IMR-90 (cell line): ENCODE results near the gene PCNP. TPM values are rescaled to one million over a fixed set of nuclear protein-coding genes. Genes with fewer than 3 reads are reported as not detected.

Experiments used
- ATAC-seq: fragments of 200-7000 bp; cut with Tn5 transposase; 2 replicates; pipeline ENCODE4 v1.9.1; 2020; ENCODE audit warnings: low read depth, mild to moderate bottlenecking, moderate library complexity
- BruUV-seq: library from RNA; stranded (reverse); fragments of 400-500 nt; replicated peaks from 2 replicates; lab custom pipeline; 2021; lab: Mats Ljungman, UMichigan
- CTCF ChIA-PET: fragments of 300-600 bp; formaldehyde crosslinking; extraction: SDS; loops from one replicate; lab custom pipeline; 2021; ENCODE audit warnings: antibody characterized with exemption; lab: Yijun Ruan, JAX
- POLR2A ChIA-PET: fragments of 300-600 bp; sonication (Branson Sonifier 250); formaldehyde crosslinking; loops from one replicate; lab custom pipeline; 2022; ENCODE audit warnings: antibody characterized with exemption; ENCODE audit not compliant: unreplicated experiment; lab: Charles Lee
- DNase-seq: peaks from one replicate; pipeline ENCODE4 v3.0.0; 2013
- H2AFZ ChIP-seq: replicated peaks from 2 replicates; pipeline ENCODE3; 2013; ENCODE audit warnings: low read length, mild to moderate bottlenecking; ENCODE audit not compliant: poor library complexity
- H2AK5ac ChIP-seq: 2 replicates; pipeline ENCODE4 v1.6.1; 2013; ENCODE audit warnings: low read depth, low read length, inconsistent platforms
- H2AK9ac ChIP-seq: replicated peaks from 2 replicates; pipeline ENCODE3; 2013; ENCODE audit warnings: mild to moderate bottlenecking, low read depth, low read length, moderate library complexity; ENCODE audit not compliant: poor library complexity
- H2BK120ac ChIP-seq: 2 replicates; pipeline ENCODE4 v1.6.1; 2013; ENCODE audit warnings: low read depth, low read length, inconsistent platforms
- H2BK15ac ChIP-seq: 3 replicates; pipeline ENCODE4 v1.6.1; 2013; ENCODE audit warnings: low read depth, low read length, inconsistent platforms
- H2BK20ac ChIP-seq: 2 replicates; pipeline ENCODE4 v1.6.1; 2013; ENCODE audit warnings: low read depth, mild to moderate bottlenecking, inconsistent platforms, low read length, moderate library complexity
- H2BK5ac ChIP-seq: 2 replicates; pipeline ENCODE4 v1.6.1; 2013; ENCODE audit warnings: mild to moderate bottlenecking, low read depth, low read length, inconsistent platforms; ENCODE audit not compliant: poor library complexity, severe bottlenecking
- H3K14ac ChIP-seq: replicated peaks from 2 replicates; pipeline ENCODE4 v1.6.1; 2013; ENCODE audit warnings: low read depth, low read length, inconsistent platforms
- H3K18ac ChIP-seq: 2 replicates; pipeline ENCODE4 v1.6.1; 2013; ENCODE audit warnings: low read depth, low read length, control low read depth
- H3K23ac ChIP-seq: 2 replicates; pipeline ENCODE4 v1.6.1; 2013; ENCODE audit warnings: low read depth, low read length, inconsistent platforms
- H3K27ac ChIP-seq: 2 replicates; pipeline ENCODE4 v1.5.1; 2013; ENCODE audit warnings: mild to moderate bottlenecking, control low read depth, low read length; ENCODE audit not compliant: insufficient read depth
- H3K27me3 ChIP-seq: 2 replicates; pipeline ENCODE4 v1.6.1; 2013; ENCODE audit warnings: low read length; ENCODE audit not compliant: control insufficient read depth, insufficient read depth
- H3K36me3 ChIP-seq: 2 replicates; pipeline ENCODE4 v1.6.1; 2013; ENCODE audit warnings: low read length, mixed read lengths; ENCODE audit not compliant: control insufficient read depth, insufficient read depth
- H3K4ac ChIP-seq: 2 replicates; pipeline ENCODE4 v1.6.1; 2013; ENCODE audit warnings: low read depth, low read length, inconsistent platforms
- H3K4me1 ChIP-seq: 2 replicates; pipeline ENCODE4 v1.6.1; 2013; ENCODE audit warnings: low read length, mixed read lengths; ENCODE audit not compliant: control insufficient read depth, insufficient read depth
- H3K4me2 ChIP-seq: 2 replicates; pipeline ENCODE4 v1.6.1; 2013; ENCODE audit warnings: low read depth, mild to moderate bottlenecking, control low read depth, low read length, moderate library complexity
- H3K4me3 ChIP-seq: 2 replicates; pipeline ENCODE4 v1.5.1; 2013; ENCODE audit warnings: low read depth, mild to moderate bottlenecking, control low read depth, low read length, moderate library complexity; ENCODE audit not compliant: insufficient read depth
- H3K56ac ChIP-seq: 2 replicates; pipeline ENCODE4 v1.6.1; 2013; ENCODE audit warnings: low read length, inconsistent platforms; ENCODE audit not compliant: insufficient read depth; ENCODE audit errors: extremely low read depth
- H3K79me1 ChIP-seq, 2 experiments: 2 replicates each; pipeline ENCODE4 v1.6.1; 2013; ENCODE audit warnings: low read length in 2 of 2, inconsistent platforms in 1 of 2, low read depth in 1 of 2
- H3K9ac ChIP-seq: 2 replicates; pipeline ENCODE4 v1.6.1; 2013; ENCODE audit warnings: low read depth, low read length, control low read depth
- H3K9me1 ChIP-seq: 2 replicates; pipeline ENCODE4 v1.6.1; 2013; ENCODE audit warnings: low read length, inconsistent platforms; ENCODE audit not compliant: insufficient read depth
- H3K9me3 ChIP-seq: 2 replicates; pipeline ENCODE4 v1.6.1; 2013; ENCODE audit warnings: low read length; ENCODE audit not compliant: control insufficient read depth, insufficient read depth
- H4K20me1 ChIP-seq: 2 replicates; pipeline ENCODE4 v1.6.1; 2013; ENCODE audit warnings: low read length, inconsistent platforms; ENCODE audit not compliant: insufficient read depth
- H4K5ac ChIP-seq: 2 replicates; pipeline ENCODE4 v1.6.1; 2013; ENCODE audit warnings: mild to moderate bottlenecking, low read depth, low read length, control low read depth
- H4K8ac ChIP-seq, 2 experiments: 2 replicates each; pipeline ENCODE4 v1.6.1; 2013; ENCODE audit warnings: low read depth in 2 of 2, low read length in 2 of 2, control low read depth in 1 of 2, inconsistent platforms in 1 of 2
- H4K91ac ChIP-seq: 2 replicates; pipeline ENCODE4 v1.6.1; 2013; ENCODE audit warnings: low read depth, low read length, inconsistent platforms; ENCODE audit not compliant: insufficient read depth
- BHLHE40 ChIP-seq: fragments of 150-350 bp; IDR thresholded peaks from 2 replicates; pipeline ENCODE4 v1.6.1; 2016; ENCODE audit warnings: mild to moderate bottlenecking, low read depth, low read length
- CEBPB ChIP-seq: IDR thresholded peaks from 2 replicates; pipeline ENCODE4 v1.6.1; 2012; ENCODE audit warnings: low read depth, low read length, improper control_type of control experiment
- CHD1 ChIP-seq: IDR thresholded peaks from 2 replicates; pipeline ENCODE4 v1.6.1; 2012; ENCODE audit warnings: low read depth, low read length, improper control_type of control experiment
- ELK1 ChIP-seq: fragments of 150-350 bp; IDR thresholded peaks from 2 replicates; pipeline ENCODE4 v1.6.1; 2016; ENCODE audit warnings: low read depth, mild to moderate bottlenecking, low read length, moderate library complexity, borderline replicate concordance
- FOS ChIP-seq: fragments of 150-350 bp; IDR thresholded peaks from 2 replicates; pipeline ENCODE4 v1.6.1; 2016; ENCODE audit warnings: low read depth, low read length
- MXI1 ChIP-seq: IDR thresholded peaks from 2 replicates; pipeline ENCODE4 v1.6.1; 2012; ENCODE audit warnings: low read depth, mild to moderate bottlenecking, low read length, moderate library complexity, borderline replicate concordance
- NFE2L2 ChIP-seq: fragments of 150-350 bp; IDR thresholded peaks from 2 replicates; pipeline ENCODE4 v1.6.1; 2016; ENCODE audit warnings: low read depth, mild to moderate bottlenecking, low read length
- POLR2A ChIP-seq: IDR thresholded peaks from 2 replicates; pipeline ENCODE4 v1.6.1; 2012; ENCODE audit warnings: mild to moderate bottlenecking, low read depth, low read length
- RAD21 ChIP-seq: IDR thresholded peaks from 2 replicates; pipeline ENCODE4 v1.6.1; 2012; ENCODE audit warnings: low read length, improper control_type of control experiment
- SMC3 ChIP-seq: fragments of 150-350 bp; IDR thresholded peaks from 2 replicates; pipeline ENCODE4 v1.6.1; 2016; ENCODE audit warnings: low read depth, mild to moderate bottlenecking, antibody characterized with exemption, low read length, moderate library complexity
- USF2 ChIP-seq: fragments of 150-350 bp; IDR thresholded peaks from 2 replicates; pipeline ENCODE4 v1.6.1; 2017; ENCODE audit warnings: mild to moderate bottlenecking, antibody characterized with exemption, low read length, low read depth
- WGBS, 2 experiments: methylation state at CpG; one replicate each; pipeline versions ENCODE4 v1.1.5 to v1.1.7; 2013; ENCODE audit warnings: missing lambda C conversion rate in 2 of 2; ENCODE audit not compliant: insufficient read length in 1 of 2; ENCODE audit errors: extremely low coverage in 2 of 2; 5-methylcytosine and 5-hydroxymethylcytosine counted together
- dilution Hi-C: fragments of 300-500 bp; cut with HindIII; formaldehyde crosslinking; loops from one replicate; pipeline ENCODE4 v1.14.3; 2018; ENCODE audit warnings: low sequenced_read_pairs; ENCODE audit not compliant: unreplicated experiment
- in situ Hi-C: fragments of 300-500 bp; cut with MboI; formaldehyde crosslinking; loops from 3 replicates; pipeline ENCODE4 v1.14.3; 2019; ENCODE audit warnings: low sequenced_read_pairs, inconsistent platforms, mixed read lengths
- intact Hi-C: fragments of 100-400 bp; cut with micrococcal nuclease; formaldehyde crosslinking; loops from 2 replicates; pipeline ENCODE4 v1.10.0; 2022
- polyA plus RNA-seq, 3 experiments: library from polyadenylated mRNA; depleted of rRNA; stranded (reverse); fragments of >200 nt; gene quantifications; 2 replicates each; pipeline ENCODE4 v1.2.3, GENCODE V29; 2012; ENCODE audit warnings: low replicate concordance in 1 of 3
- total RNA-seq: library from RNA; depleted of rRNA; stranded (reverse); fragments of >200 nt; gene quantifications from 2 replicates; pipeline ENCODE4 v1.2.3, GENCODE V29; 2012
- TF ChIP-seq, protein P1 (sequence below): conservative IDR thresholded peaks from 2 replicates; pipeline ENCODE4 v1.5.1; 2012; ENCODE audit warnings: mild to moderate bottlenecking, low read depth, low read length, improper control_type of control experiment

The PCNP gene
- total and polyA plus RNA-seq, 2 of the 4 experiments (the other 2 are of a cell fraction) = 34.6 to 53.2 TPM

- no peak overlapping the region for H3K4me3 ChIP-seq
- BruUV-seq = no TSS peak
- no peak overlapping the region for H3K27ac ChIP-seq
- no peak overlapping the region for H2AK9ac ChIP-seq
- no peak overlapping the region for H4K91ac ChIP-seq
- H3K79me1 ChIP-seq = no peaks in the 10 kb centered on the region
- ATAC-seq = no peak
- H3K23ac ChIP-seq = no peak overlapping the region
- H4K5ac ChIP-seq = no peak overlapping the region
- H4K20me1 ChIP-seq = no peaks in the 10 kb centered on the region
- no peak overlapping the region for H2BK15ac ChIP-seq
- H3K9me1 ChIP-seq = no peaks in the 10 kb centered on the region
- dilution Hi-C loops (no loop called here), intact Hi-C loops (no loop called here), in situ Hi-C loops (no loop called here)
- H2AFZ ChIP-seq = no peak overlapping the region
- H3K18ac ChIP-seq = no peak overlapping the region
- no peak overlapping the region for H2BK120ac ChIP-seq
- no peak overlapping the region for H2AK5ac ChIP-seq
- ChIA-PET POLR2A (interaction anchor here (0.6 kb wide), 1 partner anchor 9 kb away, joined by 3 read pairs; no protein-coding TSS in a partner anchor), CTCF (no interaction called here)
- H3K56ac ChIP-seq = no peak overlapping the region
- no peak overlapping the region for H2BK20ac ChIP-seq
- peaks cover 3% of the 10 kb centered on the region for H3K27me3 ChIP-seq
- H3K36me3 ChIP-seq = no peaks in the 10 kb centered on the region
- no peak overlapping the region for H2BK5ac ChIP-seq
- no peaks in the 10 kb centered on the region for H3K9me3 ChIP-seq
- H3K4me1 ChIP-seq = no peaks in the 10 kb centered on the region
- no peak overlapping the region for H3K9ac ChIP-seq
- no peak overlapping the region for H3K4ac ChIP-seq
- no peak overlapping the region for H3K14ac ChIP-seq
- no peak for DNase-seq
- 60% methylated on average over 1 of the region's 4 CpGs; no CpG with 5 or more reads in 1 of the 2 experiments for WGBS, 2 experiments
- no peak overlapping the region for H3K4me2 ChIP-seq
- H4K8ac ChIP-seq = no peak overlapping the region
- no peak for TF ChIP-seq NFE2L2
- TF ChIP-seq BHLHE40 = no peak
- TF ChIP-seq SMC3 = no peak
- TF ChIP-seq, protein P1, sequence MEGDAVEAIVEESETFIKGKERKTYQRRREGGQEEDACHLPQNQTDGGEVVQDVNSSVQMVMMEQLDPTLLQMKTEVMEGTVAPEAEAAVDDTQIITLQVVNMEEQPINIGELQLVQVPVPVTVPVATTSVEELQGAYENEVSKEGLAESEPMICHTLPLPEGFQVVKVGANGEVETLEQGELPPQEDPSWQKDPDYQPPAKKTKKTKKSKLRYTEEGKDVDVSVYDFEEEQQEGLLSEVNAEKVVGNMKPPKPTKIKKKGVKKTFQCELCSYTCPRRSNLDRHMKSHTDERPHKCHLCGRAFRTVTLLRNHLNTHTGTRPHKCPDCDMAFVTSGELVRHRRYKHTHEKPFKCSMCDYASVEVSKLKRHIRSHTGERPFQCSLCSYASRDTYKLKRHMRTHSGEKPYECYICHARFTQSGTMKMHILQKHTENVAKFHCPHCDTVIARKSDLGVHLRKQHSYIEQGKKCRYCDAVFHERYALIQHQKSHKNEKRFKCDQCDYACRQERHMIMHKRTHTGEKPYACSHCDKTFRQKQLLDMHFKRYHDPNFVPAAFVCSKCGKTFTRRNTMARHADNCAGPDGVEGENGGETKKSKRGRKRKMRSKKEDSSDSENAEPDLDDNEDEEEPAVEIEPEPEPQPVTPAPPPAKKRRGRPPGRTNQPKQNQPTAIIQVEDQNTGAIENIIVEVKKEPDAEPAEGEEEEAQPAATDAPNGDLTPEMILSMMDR = no peak
- no peak for TF ChIP-seq FOS
- no peak for TF ChIP-seq CHD1
- TF ChIP-seq RAD21 = no peak
- TF ChIP-seq POLR2A = no peak
- TF ChIP-seq CEBPB = no peak
- TF ChIP-seq USF2 = no peak
- no peak for TF ChIP-seq MXI1
- TF ChIP-seq ELK1 = no peak
These were observed 46.5 kb upstream of the PCNP start for GRCh38 chr3:101527441-101527840.
